GM12872 (cell line): ENCODE data around the gene GLI3.

Experiments
- CTCF ChIP-seq: IDR thresholded peaks from 3 replicates; pipeline ENCODE4 v1.5.1; 2011; ENCODE audit warnings: low read depth, mild to moderate bottlenecking, low read length, moderate library complexity; ENCODE audit not compliant: insufficient read depth

Gene GLI3

GRCh38 chr7:42076870-42077269, 160.1 kb downstream of the GLI3 start:
- TF ChIP-seq CTCF, result no peak

GRCh38 chr7:42075418-42075817, 161.6 kb downstream of the GLI3 start:
- no peak for TF ChIP-seq CTCF

DNA sequence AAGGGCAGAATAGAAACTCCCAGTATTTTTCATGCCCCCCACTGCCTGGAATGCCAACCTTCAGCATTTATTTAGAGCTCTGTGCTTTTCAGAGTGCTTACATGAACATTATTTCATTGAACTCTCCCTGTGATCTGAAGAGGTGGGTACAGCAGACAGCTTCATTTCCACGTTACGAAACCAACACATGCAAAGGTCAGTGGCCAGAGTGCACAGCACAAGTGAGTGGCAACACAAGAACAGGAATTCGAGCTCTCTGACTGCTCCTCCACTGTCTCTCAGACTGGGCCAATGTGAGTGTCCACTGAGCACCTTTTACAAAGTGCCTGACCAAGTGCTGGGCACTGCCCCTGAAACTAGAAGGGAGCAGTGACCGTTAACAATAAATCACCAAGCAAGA, 162.9 kb downstream of the GLI3 start:
- TF ChIP-seq CTCF, result no peak

- peak; percentile 21; the same call in 1 of the 3 replicates for TF ChIP-seq CTCF
Observed at GRCh38 chr7:42071372-42072261, 165.4 kb downstream of the GLI3 start.

DNA sequence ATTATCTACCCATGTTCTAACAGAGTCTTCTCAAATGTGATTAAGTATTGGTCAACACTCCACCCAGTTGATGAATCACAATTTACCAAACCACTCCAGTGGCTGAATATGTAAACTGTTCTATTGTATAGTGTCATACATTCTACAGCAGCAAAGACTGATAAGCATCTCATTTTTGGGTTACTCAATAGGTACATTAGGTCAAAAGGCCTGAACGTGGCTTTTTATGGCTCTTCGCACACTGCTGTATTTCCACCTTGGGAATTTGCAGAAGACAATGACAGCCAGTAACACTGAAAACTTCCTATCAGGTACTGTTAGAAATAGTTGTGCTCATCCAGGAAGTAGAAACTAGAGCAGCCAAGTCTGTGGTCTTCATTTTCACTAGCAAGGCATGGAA, 166.9 kb downstream of the GLI3 start:
- TF ChIP-seq CTCF, result no peak

- TF ChIP-seq CTCF, result no peak
Observed at GRCh38 chr7:42069590-42069989, 167.4 kb downstream of the GLI3 start.

GRCh38 chr7:42068554-42069280, 168.3 kb downstream of the GLI3 start:
- TF ChIP-seq CTCF, result no peak
